Measurements from ENCODE around the gene CEP112. TPM values are rescaled to one million over a fixed set of nuclear protein-coding genes. Genes with fewer than 3 reads are reported as not detected.

The CEP112 gene
- total and polyA plus RNA-seq, 2 of the 13 experiments (the other 11 are each of a cell fraction or from before 2014, with no cell fraction given): 1.2 to 3.4 TPM

- TF ChIP-seq HMGXB4 (CRISPR knock-in tag; IDR thresholded peaks at IDR 0.05; ENCODE audit: borderline replicate concordance in 1 of 2, low read depth in 1 of 2): peak; percentile 24 to 31; a peak in 1 of 4 replicates
- TF ChIP-seq PRMT3 (CRISPR knock-in tag; IDR thresholded peaks at IDR 0.05; ENCODE audit: borderline replicate concordance, low read depth): no peak
- no peak for TF ChIP-seq DR1 (CRISPR knock-in tag; IDR thresholded peaks at IDR 0.05)
- TF ChIP-seq SP1 (IDR thresholded peaks at IDR 0.05): no peak
- TF ChIP-seq SP1 (CRISPR knock-in tag; IDR thresholded peaks at IDR 0.05): no peak
- no peak for TF ChIP-seq MYPOP (CRISPR knock-in tag; IDR thresholded peaks at IDR 0.05)
- no peak for TF ChIP-seq FOXO4 (CRISPR knock-in tag; conservative IDR thresholded peaks at IDR 0.05)
- peak; percentile 72; the same call in 1 of the 2 replicates for TF ChIP-seq ZMYM4 (CRISPR knock-in tag; IDR thresholded peaks at IDR 0.05)
- no peak for TF ChIP-seq NPAS2 (CRISPR knock-in tag; IDR thresholded peaks at IDR 0.05; ENCODE audit: borderline replicate concordance)
- no peak for TF ChIP-seq ZNF3 (CRISPR knock-in tag; IDR thresholded peaks at IDR 0.05)
- TF ChIP-seq CSRNP2 (CRISPR knock-in tag; conservative IDR thresholded peaks at IDR 0.05; ENCODE audit: low read depth): no peak
- TF ChIP-seq TERF1 (CRISPR knock-in tag; IDR thresholded peaks at IDR 0.05): no peak
- TF ChIP-seq ZNF572 (CRISPR knock-in tag; IDR thresholded peaks at IDR 0.05): no peak
- no peak for TF ChIP-seq ZBTB20 (CRISPR knock-in tag; IDR thresholded peaks at IDR 0.05; ENCODE audit: borderline replicate concordance, low read depth)
- no peak for TF ChIP-seq ZNF740 (CRISPR knock-in tag; IDR thresholded peaks at IDR 0.05)
- no peak for TF ChIP-seq YEATS2 (CRISPR knock-in tag; IDR thresholded peaks at IDR 0.05; ENCODE audit: borderline replicate concordance)
- no peak for TF ChIP-seq HNRNPUL1 (IDR thresholded peaks at IDR 0.05; ENCODE audit: low read depth, low read length)
Measured at GRCh38 chr17:65953316-65954147, 238.4 kb downstream of the CEP112 start (continued).

All from HepG2 (cell line).